Activated B cell treated with CpG ODN at 0.5 μM for 24 hours (primary cell): ENCODE measurements around the gene ANKHD1. TPM values are rescaled to one million over a fixed set of nuclear protein-coding genes. Genes with fewer than 3 reads are reported as not detected.

Experiments
- ATAC-seq: fragments of 200-7000 bp; cut with Tn5 transposase; one replicate; pipeline ENCODE4 v1.10.0; 2021; ENCODE audit warnings: low read depth, mild to moderate bottlenecking, moderate library complexity
- CTCF ChIA-PET: fragments of 350-600 bp; sonication (Branson Sonifier 250); formaldehyde crosslinking; loops from one replicate; lab custom pipeline; 2021; ENCODE audit warnings: antibody characterized with exemption; lab: Charles Lee
- POLR2A ChIA-PET: fragments of 350-600 bp; sonication (Branson Sonifier 250); formaldehyde crosslinking; loops from one replicate; lab custom pipeline; 2021; ENCODE audit warnings: antibody characterized with exemption; lab: Charles Lee
- DNase-seq: peaks from one replicate; pipeline ENCODE4 v3.0.0; 2022
- H3K27ac Mint-ChIP-seq: one replicate; pipeline ENCODE4 v1.8.0; 2020; ENCODE audit warnings: mixed read lengths
- H3K27me3 Mint-ChIP-seq: one replicate; pipeline ENCODE4 v1.8.0; 2021; ENCODE audit warnings: mixed read lengths
- H3K36me3 Mint-ChIP-seq: one replicate; pipeline ENCODE4 v1.8.0; 2021; ENCODE audit warnings: low read depth, mixed read lengths
- H3K4me1 Mint-ChIP-seq: one replicate; pipeline ENCODE4 v1.8.0; 2021; ENCODE audit warnings: mixed read lengths
- H3K4me3 Mint-ChIP-seq: one replicate; pipeline ENCODE4 v1.8.0; 2020; ENCODE audit warnings: mild to moderate bottlenecking, mixed read lengths
- H3K9me3 Mint-ChIP-seq: one replicate; pipeline ENCODE4 v1.8.0; 2020; ENCODE audit warnings: mixed read lengths
- CTCF ChIP-seq: fragments of 200-600 bp; IDR thresholded peaks from one replicate; pipeline ENCODE4 v1.8.0; 2022; ENCODE audit warnings: antibody characterized with exemption, mild to moderate bottlenecking
- intact Hi-C: fragments of 100-400 bp; cut with micrococcal nuclease; formaldehyde crosslinking; loops from one replicate; pipeline ENCODE4 v1.15.1; 2024
- total RNA-seq: library from RNA; stranded (reverse); gene quantifications from 2 replicates; pipeline ENCODE4 v1.2.3, GENCODE V29; 2022

The ANKHD1 gene
- total RNA-seq, 1 donor from 2014 or later = 187 TPM

GRCh38 chr5:140357726-140358093 lies 43.9 kb upstream of the ANKHD1 start:
- ATAC-seq (peak; percentile 99), DNase-seq (peak; percentile 60)
- intact Hi-C loops = loop anchor here (2.0 kb wide), 1 partner anchor 113 kb away; no protein-coding TSS in a partner anchor
- Mint-ChIP-seq H3K27ac (no peak overlapping the region), H3K9me3 (no peaks in the 10 kb centered on the region), H3K4me3 (peak overlapping the region; percentile 44), H3K27me3 (peaks cover 3% of the 10 kb centered on the region), H3K4me1 (peaks cover 9% of the 10 kb centered on the region), H3K36me3 (no peaks in the 10 kb centered on the region)
- no peak for TF ChIP-seq CTCF
- POLR2A ChIA-PET = no interaction called here
- CTCF ChIA-PET = interaction anchor here (2.4 kb wide), 1 partner anchor 113 kb away, joined by 17 read pairs; no protein-coding TSS in a partner anchor

- POLR2A ChIA-PET = no interaction called here
- intact Hi-C loops = no loop called here
Measured at GRCh38 chr5:140358738-140359310, 42.8 kb upstream of the ANKHD1 start.

GRCh38 chr5:140360101-140360500 lies 41.5 kb upstream of the ANKHD1 start, which contains the start of gene SLC4A9:
SLC4A9 (plus strand) TSS chr5:140360194; CDS start chr5:140360237, 43 bp downstream.
- intact Hi-C loops = loop anchor here (5.0 kb wide), 1 partner anchor 682 kb away; no protein-coding TSS in a partner anchor
- no peak within 1 kb of the TSS for H3K4me3 Mint-ChIP-seq
- H3K9me3 Mint-ChIP-seq = no peaks in the 10 kb centered on the region
- H3K27me3 Mint-ChIP-seq = peaks cover 3% of the 10 kb centered on the region
- no peak for ATAC-seq
- peaks cover 15% of the 10 kb centered on the region for H3K4me1 Mint-ChIP-seq
- DNase-seq = no peak
- no peaks in the 10 kb centered on the region for H3K36me3 Mint-ChIP-seq
- no peak within 1 kb of the TSS for H3K27ac Mint-ChIP-seq
- TF ChIP-seq CTCF = no peak
- CTCF ChIA-PET = interaction anchor here (1.0 to 2.4 kb wide), 4 partner anchors 8 to 120 kb away, joined by 3 to 17 read pairs (median 4); no protein-coding TSS in a partner anchor
- POLR2A ChIA-PET = no interaction called here

More at GRCh38 chr5:140358738-140359310, 42.8 kb upstream of the ANKHD1 start:
- DNase-seq (no peak), ATAC-seq (no peak)
- H3K27me3 Mint-ChIP-seq = peaks cover 3% of the 10 kb centered on the region
- CTCF ChIA-PET = interaction anchor here (0.6 to 2.4 kb wide), 9 partner anchors 8 to 361 kb away, joined by 3 to 17 read pairs (median 4); partner anchors contain the start of gene HBEGF
- no peaks in the 10 kb centered on the region for H3K9me3 Mint-ChIP-seq
- no peak overlapping the region for H3K27ac Mint-ChIP-seq
- no peak for TF ChIP-seq CTCF
- peaks cover 15% of the 10 kb centered on the region for H3K4me1 Mint-ChIP-seq
- H3K36me3 Mint-ChIP-seq = no peaks in the 10 kb centered on the region
- no peak overlapping the region for H3K4me3 Mint-ChIP-seq

GRCh38 chr5:140360681-140361479 lies 40.8 kb upstream of the ANKHD1 start:
- intact Hi-C loops = loop anchor here (5.0 kb wide), 1 partner anchor 681 kb away; no protein-coding TSS in a partner anchor
- TF ChIP-seq CTCF = no peak
- Mint-ChIP-seq H3K27me3 (peaks cover 3% of the 10 kb centered on the region), H3K36me3 (no peaks in the 10 kb centered on the region), H3K9me3 (no peaks in the 10 kb centered on the region), H3K27ac (no peak overlapping the region), H3K4me1 (peaks cover 15% of the 10 kb centered on the region), H3K4me3 (no peak overlapping the region)
- DNase-seq (no peak), ATAC-seq (no peak)
- POLR2A ChIA-PET = no interaction called here
- CTCF ChIA-PET = interaction anchor here (1.0 to 1.3 kb wide), 3 partner anchors 9 to 121 kb away, joined by 3 to 5 read pairs (median 4); no protein-coding TSS in a partner anchor
